ENCODE results near the gene ANKRD55.
"Not testable (repeated sequence)": the region's sequence is repeated elsewhere in the genome, so short reads cannot be mapped to it uniquely, and the experiment has no call there.

The ANKRD55 gene

GRCh38 chr5:56251918-56252553 is 18.9 kb upstream of the ANKRD55 start:
- DNase-seq, result no peak

- DNase-seq, result no peak
Observed at GRCh38 chr5:56251440-56251839, 18.3 kb upstream of the ANKRD55 start.

- DNase-seq, result no peak
Observed at GRCh38 chr5:56250011-56250410, 16.9 kb upstream of the ANKRD55 start.

- not testable (repeated sequence) for DNase-seq
Observed at GRCh38 chr5:56249085-56249484, 16.0 kb upstream of the ANKRD55 start.

- no peak for DNase-seq
Observed at GRCh38 chr5:56247592-56247991, 14.5 kb upstream of the ANKRD55 start.

- no peak for DNase-seq
Observed at GRCh38 chr5:56246769-56247168, 13.6 kb upstream of the ANKRD55 start.

- no peak for DNase-seq
Observed at GRCh38 chr5:56245481-56245880, 12.4 kb upstream of the ANKRD55 start.

- no peak for DNase-seq
Observed at GRCh38 chr5:56244627-56245026, 11.5 kb upstream of the ANKRD55 start.

GRCh38 chr5:56242271-56242670 is 9.1 kb upstream of the ANKRD55 start:
- not testable (repeated sequence) for DNase-seq

- DNase-seq, result no peak
Observed at GRCh38 chr5:56232538-56232937, 592 bp downstream of the ANKRD55 start.

- DNase-seq, result no peak
Observed at GRCh38 chr5:56230576-56230975, 2.6 kb downstream of the ANKRD55 start.

- DNase-seq, result no peak
Observed at GRCh38 chr5:56229111-56229510, 4.0 kb downstream of the ANKRD55 start.

- DNase-seq, result no peak
Observed at GRCh38 chr5:56228631-56229030, 4.5 kb downstream of the ANKRD55 start.

- no peak for DNase-seq
Observed at GRCh38 chr5:56227691-56228090, 5.4 kb downstream of the ANKRD55 start.

GRCh38 chr5:56223298-56223697 is 9.8 kb downstream of the ANKRD55 start:
- not testable (repeated sequence) for DNase-seq

GRCh38 chr5:56221601-56222000 is 11.5 kb downstream of the ANKRD55 start:
- DNase-seq, result not testable (repeated sequence)

- no peak for DNase-seq
Observed at GRCh38 chr5:56215019-56215830, 17.9 kb downstream of the ANKRD55 start.

GRCh38 chr5:56213886-56214535 is 19.1 kb downstream of the ANKRD55 start:
- DNase-seq, result not testable (repeated sequence)

GRCh38 chr5:56212130-56212879 is 20.8 kb downstream of the ANKRD55 start:
- DNase-seq, result no peak

- no peak for DNase-seq
Observed at GRCh38 chr5:56211298-56211865, 21.7 kb downstream of the ANKRD55 start.

GRCh38 chr5:56208681-56209080 is 24.4 kb downstream of the ANKRD55 start:
- DNase-seq, result no peak

- no peak for DNase-seq
Observed at GRCh38 chr5:56207537-56207936, 25.6 kb downstream of the ANKRD55 start.
